Dendritic cell treated with granulocyte-macrophage colony-stimulating factor and Interleukin-4, amounts not matched to agents 40 ng/mL and 50 ng/mL, for 4 days (primary cell): ENCODE measurements around the gene MRNIP.

Experiments used
- H3K27ac Mint-ChIP-seq: one replicate; pipeline ENCODE4 v1.8.0; 2022; ENCODE audit warnings: mild to moderate bottlenecking, mixed read lengths
- H3K27me3 Mint-ChIP-seq: one replicate; pipeline ENCODE4 v1.8.0; 2022; ENCODE audit warnings: mild to moderate bottlenecking, mixed read lengths
- H3K36me3 Mint-ChIP-seq: one replicate; pipeline ENCODE4 v1.8.0; 2022; ENCODE audit warnings: low read depth, mixed read lengths
- H3K4me1 Mint-ChIP-seq: one replicate; pipeline ENCODE4 v1.8.0; 2022; ENCODE audit warnings: low read depth, mixed read lengths
- H3K4me3 Mint-ChIP-seq: one replicate; pipeline ENCODE4 v1.8.0; 2022; ENCODE audit warnings: mild to moderate bottlenecking, moderate library complexity, mixed read lengths
- H3K9me3 Mint-ChIP-seq: one replicate; pipeline ENCODE4 v1.8.0; 2022; ENCODE audit warnings: mixed read lengths
- intact Hi-C: fragments of 100-400 bp; cut with micrococcal nuclease; formaldehyde crosslinking; loops from one replicate; pipeline ENCODE4 v1.15.0; 2022

Gene MRNIP

DNA sequence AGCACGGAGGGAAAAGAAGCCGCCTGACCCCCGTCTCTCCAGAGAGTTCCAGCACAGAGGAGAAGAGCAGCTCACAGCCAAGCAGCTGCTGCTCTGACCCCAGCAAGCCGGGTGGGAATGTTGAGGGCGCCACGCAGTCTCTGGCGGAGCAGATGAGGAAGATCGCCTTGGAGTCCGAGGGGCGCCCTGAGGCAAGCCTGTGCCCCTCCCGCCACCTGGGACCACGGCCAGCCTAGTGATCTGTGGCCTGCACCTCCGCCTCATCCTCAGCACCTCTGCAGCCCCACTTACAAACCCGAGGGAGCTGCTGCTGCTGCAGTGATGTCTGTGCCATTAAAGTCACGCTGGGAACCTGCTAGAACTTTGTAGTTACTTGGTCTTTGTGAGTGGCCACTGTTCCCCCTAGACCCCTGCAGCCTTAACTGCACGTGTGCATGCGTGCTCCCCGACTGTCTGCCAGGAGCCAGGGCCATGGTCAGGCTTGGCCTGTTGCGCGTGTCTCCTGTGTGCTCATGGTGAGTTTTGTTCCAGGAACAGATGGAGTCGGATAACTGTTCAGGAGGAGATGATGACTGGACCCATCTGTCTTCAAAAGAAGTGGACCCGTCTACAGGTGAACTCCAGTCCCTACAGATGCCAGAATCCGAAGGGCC, 25.4 kb downstream of the MRNIP start:
- Mint-ChIP-seq H3K27ac (no peak overlapping the region), H3K9me3 (no peaks in the 10 kb centered on the region), H3K4me1 (peaks cover 22% of the 10 kb centered on the region), H3K36me3 (peaks cover 97% of the 10 kb centered on the region), H3K27me3 (no peaks in the 10 kb centered on the region), H3K4me3 (no peak overlapping the region)
- intact Hi-C loops, result no loop called here

DNA sequence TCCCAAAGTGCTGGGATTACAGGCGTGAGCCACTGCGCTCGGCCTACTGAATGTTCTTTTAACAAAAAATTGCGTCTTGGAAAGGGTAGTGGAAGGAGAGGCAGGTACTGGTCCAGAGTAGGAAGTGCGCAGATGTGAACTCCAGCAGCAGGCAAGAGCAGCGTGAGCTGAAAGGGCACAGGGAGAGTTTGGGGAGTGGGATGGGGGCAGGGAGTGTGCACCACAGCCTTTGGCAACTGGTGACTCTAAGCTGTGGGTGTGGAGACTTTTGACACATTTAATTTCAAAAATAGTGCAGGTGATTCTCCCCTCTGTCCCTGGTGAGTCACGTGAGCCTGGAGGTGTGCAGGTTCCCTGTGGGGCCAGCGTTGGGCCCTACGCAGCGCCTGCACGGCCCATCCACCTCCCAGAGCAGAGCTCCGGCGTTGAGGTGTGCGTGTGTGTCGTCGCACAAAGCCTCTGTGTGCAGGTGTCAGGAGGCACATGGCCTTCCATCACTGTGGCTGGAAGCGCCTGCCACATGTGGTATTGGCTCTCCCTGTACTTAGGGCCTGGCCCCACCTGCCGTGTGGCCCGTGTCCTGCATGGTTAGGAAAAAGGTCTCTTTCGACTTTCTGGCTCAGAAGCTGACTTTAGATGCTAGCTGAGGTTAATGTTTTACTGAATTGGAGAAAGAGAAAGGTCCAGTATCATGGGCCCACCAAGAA, 26.4 kb downstream of the MRNIP start:
- Mint-ChIP-seq H3K36me3 (peaks cover 97% of the 10 kb centered on the region), H3K4me1 (peaks cover 31% of the 10 kb centered on the region), H3K27me3 (no peaks in the 10 kb centered on the region), H3K27ac (no peak overlapping the region), H3K9me3 (no peaks in the 10 kb centered on the region), H3K4me3 (no peak overlapping the region)
- intact Hi-C loops, result no loop called here

- Mint-ChIP-seq H3K9me3 (no peaks in the 10 kb centered on the region), H3K36me3 (peaks cover 97% of the 10 kb centered on the region), H3K4me3 (no peak overlapping the region), H3K4me1 (peaks cover 43% of the 10 kb centered on the region), H3K27ac (no peak overlapping the region), H3K27me3 (no peaks in the 10 kb centered on the region)
- intact Hi-C loops, result no loop called here
Measured at GRCh38 chr5:179830818-179831468, 27.7 kb downstream of the MRNIP start.

GRCh38 chr5:179829732-179830435, 28.7 kb downstream of the MRNIP start:
- Mint-ChIP-seq H3K27ac (no peak overlapping the region), H3K4me3 (no peak overlapping the region), H3K27me3 (no peaks in the 10 kb centered on the region), H3K9me3 (no peaks in the 10 kb centered on the region), H3K36me3 (peaks cover 97% of the 10 kb centered on the region), H3K4me1 (peaks cover 54% of the 10 kb centered on the region)
- intact Hi-C loops, result no loop called here

DNA sequence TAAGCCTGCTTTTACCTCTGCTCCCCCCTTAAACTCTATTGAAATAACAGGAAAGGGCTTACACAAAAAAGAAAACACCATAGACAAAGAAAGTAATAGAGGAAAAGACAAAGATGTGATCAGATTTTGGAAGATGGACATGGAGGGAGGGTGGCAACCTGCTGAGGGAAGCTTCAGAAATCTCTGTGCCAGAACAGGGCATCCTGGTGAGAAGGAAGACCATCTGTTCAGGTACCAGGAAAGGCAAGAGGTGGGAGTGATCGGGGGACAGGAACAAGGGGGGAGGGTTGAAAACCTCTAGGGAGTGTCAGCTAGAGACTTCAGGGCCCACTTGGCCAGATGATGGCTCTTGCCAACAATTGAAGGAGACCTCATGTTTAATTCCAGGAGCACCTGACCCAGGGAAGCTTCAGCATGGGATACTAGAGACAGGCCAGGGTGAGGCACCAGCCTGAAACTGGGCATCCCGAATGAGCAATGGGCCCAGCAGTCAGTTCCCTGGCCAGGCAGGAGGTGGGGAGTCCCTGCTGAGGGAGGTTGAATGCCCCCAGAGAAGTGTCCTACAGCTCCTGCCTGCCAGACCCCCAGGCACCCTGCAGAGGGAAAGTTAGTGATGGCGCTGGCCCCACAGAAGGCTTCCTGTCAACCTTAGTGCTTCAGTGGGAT, 29.7 kb downstream of the MRNIP start:
- H3K4me1 Mint-ChIP-seq, result peaks cover 64% of the 10 kb centered on the region
- no peak overlapping the region for H3K27ac Mint-ChIP-seq
- H3K4me3 Mint-ChIP-seq, result no peak overlapping the region
- H3K9me3 Mint-ChIP-seq, result no peaks in the 10 kb centered on the region
- H3K27me3 Mint-ChIP-seq, result no peaks in the 10 kb centered on the region
- peaks cover 100% of the 10 kb centered on the region for H3K36me3 Mint-ChIP-seq
- intact Hi-C loops, result no loop called here

DNA sequence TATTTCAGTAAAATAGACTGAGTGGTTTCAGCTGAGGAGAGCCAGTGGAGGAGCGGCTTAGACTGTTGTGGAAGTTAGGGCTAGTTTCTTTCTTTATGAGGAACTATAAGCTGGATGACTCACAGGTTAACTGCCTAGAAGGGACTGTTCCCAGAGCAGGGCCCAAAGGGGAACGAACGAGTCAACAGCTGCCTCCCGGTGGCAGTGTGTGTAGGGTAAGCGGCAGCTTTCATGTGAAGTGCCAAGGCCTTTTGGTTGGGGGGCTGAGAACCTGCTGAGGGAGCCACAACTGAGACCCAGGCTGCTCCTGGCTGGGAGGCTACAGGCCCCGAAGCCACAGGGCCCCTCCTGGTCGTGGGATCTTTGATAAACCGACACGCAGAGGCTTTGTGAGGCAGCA, 30.9 kb downstream of the MRNIP start:
- H3K4me1 Mint-ChIP-seq, result peaks cover 67% of the 10 kb centered on the region
- H3K27ac Mint-ChIP-seq, result peak overlapping the region; percentile 72
- no peaks in the 10 kb centered on the region for H3K27me3 Mint-ChIP-seq
- H3K36me3 Mint-ChIP-seq, result peaks cover 100% of the 10 kb centered on the region
- no peaks in the 10 kb centered on the region for H3K9me3 Mint-ChIP-seq
- peak overlapping the region; percentile 45 for H3K4me3 Mint-ChIP-seq
- intact Hi-C loops, result no loop called here

DNA sequence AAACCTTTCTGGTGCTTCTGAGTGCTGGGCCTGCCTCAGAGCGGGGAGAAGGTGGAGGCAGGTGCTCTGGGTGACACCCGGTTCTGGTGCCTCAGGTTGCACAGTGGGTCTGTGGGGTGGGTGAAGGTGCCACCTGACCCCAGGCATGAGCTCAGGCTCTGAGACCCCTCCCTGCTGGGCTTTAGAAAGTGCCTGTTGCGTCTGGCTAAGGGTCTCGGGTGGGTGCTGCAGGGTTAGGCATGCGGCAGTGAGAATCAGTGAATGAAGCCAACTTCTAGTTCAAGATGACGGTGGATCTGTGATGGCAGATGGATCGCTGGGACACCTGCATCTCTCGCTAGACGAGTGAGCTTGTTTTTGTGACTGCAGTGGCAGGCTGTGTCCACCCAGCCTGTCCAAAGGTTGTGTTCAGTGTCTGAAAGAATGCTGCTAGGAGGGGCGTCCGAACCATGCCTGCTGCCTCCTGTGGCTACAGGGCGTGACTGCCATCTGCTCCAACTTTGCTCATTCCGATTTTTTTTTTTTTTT, 32.9 kb downstream of the MRNIP start:
- intact Hi-C loops, result no loop called here
- Mint-ChIP-seq H3K4me3 (no peak overlapping the region), H3K27ac (peak overlapping the region; percentile 72)

DNA sequence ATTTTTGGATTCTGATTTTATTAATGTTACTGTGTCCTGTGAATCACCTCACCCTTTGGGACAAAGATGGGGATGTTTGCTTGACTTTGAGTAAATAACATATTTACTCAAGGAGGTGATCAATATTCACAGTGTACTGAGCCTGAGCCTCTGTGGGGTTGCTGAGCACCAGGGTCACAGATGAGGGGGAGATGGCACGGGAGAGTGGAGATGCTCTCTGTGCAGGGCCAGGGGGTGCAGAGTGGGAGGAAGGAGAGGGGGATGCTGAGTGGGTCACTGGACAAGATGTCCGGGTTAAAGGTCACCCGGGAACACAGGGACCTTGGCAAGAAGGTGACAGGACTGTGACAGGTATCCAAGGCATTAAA, 33.9 kb downstream of the MRNIP start:
- Mint-ChIP-seq H3K27me3 (no peaks in the 10 kb centered on the region), H3K9me3 (no peaks in the 10 kb centered on the region), H3K4me3 (no peak overlapping the region), H3K4me1 (peaks cover 85% of the 10 kb centered on the region), H3K36me3 (peaks cover 92% of the 10 kb centered on the region), H3K27ac (peak overlapping the region; percentile 14)
- intact Hi-C loops, result no loop called here

More for the DNA sequence above, 32.9 kb downstream of the MRNIP start:
- Mint-ChIP-seq H3K9me3 (no peaks in the 10 kb centered on the region), H3K4me1 (peaks cover 77% of the 10 kb centered on the region), H3K27me3 (no peaks in the 10 kb centered on the region), H3K36me3 (peaks cover 97% of the 10 kb centered on the region)

- no peaks in the 10 kb centered on the region for H3K9me3 Mint-ChIP-seq
- peak overlapping the region; percentile 14 for H3K27ac Mint-ChIP-seq
- no peak overlapping the region for H3K4me3 Mint-ChIP-seq
- peaks cover 86% of the 10 kb centered on the region for H3K4me1 Mint-ChIP-seq
- peaks cover 86% of the 10 kb centered on the region for H3K36me3 Mint-ChIP-seq
- intact Hi-C loops, result no loop called here
- no peaks in the 10 kb centered on the region for H3K27me3 Mint-ChIP-seq
Measured at GRCh38 chr5:179823937-179824744, 34.5 kb downstream of the MRNIP start.

GRCh38 chr5:179822444-179822990, 36.1 kb downstream of the MRNIP start:
- intact Hi-C loops, result no loop called here

GRCh38 chr5:179822059-179822432, 36.6 kb downstream of the MRNIP start:
- peaks cover 65% of the 10 kb centered on the region for H3K36me3 Mint-ChIP-seq
- intact Hi-C loops, result no loop called here
- H3K27ac Mint-ChIP-seq, result peak overlapping the region; percentile 97
- peaks cover 5% of the 10 kb centered on the region for H3K27me3 Mint-ChIP-seq
- no peaks in the 10 kb centered on the region for H3K9me3 Mint-ChIP-seq
- H3K4me3 Mint-ChIP-seq, result peak overlapping the region; percentile 94
- H3K4me1 Mint-ChIP-seq, result peaks cover 86% of the 10 kb centered on the region

More at GRCh38 chr5:179822444-179822990, 36.1 kb downstream of the MRNIP start:
- Mint-ChIP-seq H3K27me3 (peaks cover under 1% of the 10 kb centered on the region), H3K4me3 (peak overlapping the region; percentile 94), H3K9me3 (no peaks in the 10 kb centered on the region), H3K4me1 (peaks cover 86% of the 10 kb centered on the region), H3K36me3 (peaks cover 70% of the 10 kb centered on the region), H3K27ac (peak overlapping the region; percentile 97)

DNA sequence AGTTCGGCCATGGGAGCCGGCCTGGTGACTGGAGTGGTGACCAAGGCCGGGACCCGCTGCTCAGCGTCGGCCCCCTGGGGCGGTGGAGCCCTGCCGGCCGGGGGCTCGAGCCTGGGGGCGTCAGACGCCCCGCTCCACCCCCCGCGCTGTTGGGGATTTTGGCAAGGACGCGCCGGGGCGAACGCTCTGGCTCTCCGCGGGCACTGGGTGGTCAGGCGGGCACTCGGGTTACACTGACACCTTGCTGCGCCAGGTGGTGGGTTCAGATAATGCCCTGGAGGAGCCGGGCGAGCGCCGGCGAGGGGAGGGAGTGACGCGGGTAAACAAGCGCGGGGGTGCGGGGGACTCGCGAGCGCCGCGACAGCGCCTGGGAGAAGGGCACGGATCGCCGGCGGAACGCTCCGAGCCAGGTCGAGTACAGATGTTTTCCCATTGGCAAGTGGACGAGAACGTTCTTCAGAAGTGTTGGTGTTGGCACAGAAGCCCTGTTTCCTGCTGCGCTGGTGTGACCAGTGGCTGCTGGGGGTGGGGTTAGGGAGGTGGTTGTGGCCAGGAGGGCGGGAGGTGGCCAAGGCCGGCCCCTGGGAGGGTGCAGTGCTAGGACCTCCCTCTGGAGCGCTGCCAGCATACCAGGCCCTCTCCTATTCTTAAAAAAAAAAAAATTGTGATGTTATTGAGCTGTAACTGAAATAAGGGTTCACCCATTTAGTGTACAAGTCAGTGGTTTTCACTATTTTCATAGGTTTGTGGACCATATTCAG, 37.1 kb downstream of the MRNIP start:
- H3K27ac Mint-ChIP-seq, result peak overlapping the region; percentile 97
- H3K4me1 Mint-ChIP-seq, result peaks cover 84% of the 10 kb centered on the region
- intact Hi-C loops, result loop anchor here (2.0 kb wide), 1 partner anchor 15 kb away; the partner anchor contains the start of gene MGAT4B
- peak overlapping the region; percentile 94 for H3K4me3 Mint-ChIP-seq
- H3K27me3 Mint-ChIP-seq, result peaks cover 8% of the 10 kb centered on the region
- no peaks in the 10 kb centered on the region for H3K9me3 Mint-ChIP-seq
- H3K36me3 Mint-ChIP-seq, result peaks cover 59% of the 10 kb centered on the region
